ENCODE data around the gene SOX13. TPM values are rescaled to one million over a fixed set of nuclear protein-coding genes. Genes with fewer than 3 reads are reported as not detected.

The SOX13 gene
- total RNA-seq, 4 donors from 2014 or later: 13.3 to 25.6 (median 21.7) TPM

GRCh38 chr1:204084247-204084772, 11.4 kb downstream of the SOX13 start:
- no peaks in the 10 kb centered on the region for H3K36me3 ChIP-seq
- peaks cover 64 to 96% (median 89%) of the 10 kb centered on the region in 4 donors for H3K4me1 ChIP-seq
- H3K27me3 ChIP-seq: peaks cover 0 to 12% (median 0%) of the 10 kb centered on the region in 4 donors
- H3K4me3 ChIP-seq: no peak overlapping the region
- no peak for TF ChIP-seq POLR2AphosphoS5 (IDR thresholded peaks at IDR 0.05)
- no peak for TF ChIP-seq EP300 (IDR thresholded peaks at IDR 0.05)
- TF ChIP-seq POLR2A (IDR thresholded peaks at IDR 0.05; ENCODE audit: low read depth): no peak
- no peak for TF ChIP-seq CTCF (IDR thresholded peaks at IDR 0.05)
- WGBS: 62% methylated on average over 4 of the region's 4 CpGs
- peak overlapping the region; percentile 35 to 75 (median 52) for H3K27ac ChIP-seq (replicated peaks in 1 of 4)
- intact Hi-C loops (cut with DNase I): no loop called here
- DNase-seq (ENCODE audit: extremely low spot score): no peak
- H3K9me3 ChIP-seq: no peaks in the 10 kb centered on the region

DNA sequence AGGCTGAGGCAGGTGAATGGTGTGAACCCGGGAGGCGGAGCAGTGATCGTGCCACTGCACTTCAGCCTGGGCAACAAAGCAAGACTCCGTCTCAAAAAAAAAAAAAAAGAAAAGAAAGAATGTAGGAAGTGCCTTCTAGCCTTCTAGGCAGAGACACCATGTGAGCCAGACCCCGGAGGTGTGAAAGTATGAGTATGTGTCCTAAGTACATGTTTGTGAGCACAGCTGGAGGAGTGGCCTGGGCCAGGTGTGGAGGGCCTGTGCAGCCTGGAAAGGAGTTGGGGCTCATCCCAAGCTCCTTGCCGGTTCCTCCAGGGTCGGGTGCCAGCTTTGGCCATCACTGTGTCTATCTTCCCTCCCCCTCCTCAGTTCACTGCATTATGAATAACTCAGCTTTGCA, 13.0 kb downstream of the SOX13 start:
- H3K9me3 ChIP-seq: no peaks in the 10 kb centered on the region
- no peak for DNase-seq (ENCODE audit: extremely low spot score)
- TF ChIP-seq CTCF (IDR thresholded peaks at IDR 0.05) (no peak), POLR2A (IDR thresholded peaks at IDR 0.05; ENCODE audit: low read depth) (no peak), POLR2AphosphoS5 (IDR thresholded peaks at IDR 0.05) (no peak), EP300 (IDR thresholded peaks at IDR 0.05) (no peak)
- WGBS: 86% methylated on average over 7 of the region's 7 CpGs
- no peak overlapping the region for H3K4me3 ChIP-seq
- peaks cover 0 to 3% (median 0%) of the 10 kb centered on the region in 4 donors for H3K27me3 ChIP-seq
- intact Hi-C loops (cut with DNase I): no loop called here
- peak overlapping the region in 3 of 4 donors; percentile 10 to 80 (median 11) for H3K27ac ChIP-seq (replicated peaks in 1 of 4)
- peaks cover 58 to 93% (median 86%) of the 10 kb centered on the region in 4 donors for H3K4me1 ChIP-seq
- no peaks in the 10 kb centered on the region for H3K36me3 ChIP-seq

DNA sequence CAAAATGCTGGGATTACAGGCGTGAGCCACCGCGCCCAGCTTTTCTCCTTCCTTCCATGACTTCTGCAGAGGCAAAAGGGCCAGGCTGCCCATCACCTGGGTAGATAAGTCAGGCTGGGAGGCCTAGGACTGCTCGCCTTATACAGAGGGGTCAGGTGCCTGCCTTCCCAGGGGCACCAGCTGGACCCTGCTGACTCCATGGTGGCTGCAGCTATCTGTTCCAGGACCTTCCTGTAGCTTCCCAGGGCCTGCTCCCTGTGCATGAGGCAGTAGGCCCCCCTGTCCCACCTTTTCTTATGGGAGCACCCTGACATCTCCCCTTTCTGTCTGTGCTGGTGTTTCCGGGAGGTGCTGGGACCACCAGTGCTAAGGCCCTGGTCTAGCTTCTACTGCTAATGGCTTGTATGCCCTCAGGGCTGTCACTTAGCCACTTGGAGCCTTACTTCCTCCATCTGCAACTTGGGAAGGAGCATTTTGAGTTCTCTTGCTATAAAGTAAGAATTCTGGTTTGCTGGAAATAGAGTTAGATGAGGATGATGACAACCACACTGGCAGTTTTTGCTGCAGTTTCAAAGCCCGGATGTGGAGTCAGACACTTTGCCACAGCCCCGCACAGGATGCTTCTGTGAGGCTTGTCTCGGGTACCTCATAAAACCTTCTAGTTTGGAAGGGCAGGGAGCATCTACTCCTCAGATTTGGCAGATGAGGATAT, 14.4 kb downstream of the SOX13 start:
- H3K9me3 ChIP-seq: no peaks in the 10 kb centered on the region
- no peak for DNase-seq (ENCODE audit: extremely low spot score)
- H3K4me3 ChIP-seq: peak overlapping the region in 1 of 4 donors; percentile 17
- peaks cover 51 to 95% (median 86%) of the 10 kb centered on the region in 4 donors for H3K4me1 ChIP-seq
- no peak for TF ChIP-seq POLR2AphosphoS5 (IDR thresholded peaks at IDR 0.05)
- no peak for TF ChIP-seq CTCF (IDR thresholded peaks at IDR 0.05)
- no peak for TF ChIP-seq EP300 (IDR thresholded peaks at IDR 0.05)
- TF ChIP-seq POLR2A (IDR thresholded peaks at IDR 0.05; ENCODE audit: low read depth): no peak
- peak overlapping the region; percentile 76 to 80 (median 76) for H3K27ac ChIP-seq (replicated peaks in 1 of 4)
- no peaks in the 10 kb centered on the region for H3K27me3 ChIP-seq
- H3K36me3 ChIP-seq: no peaks in the 10 kb centered on the region
- intact Hi-C loops (cut with DNase I): no loop called here
- WGBS: 76% methylated on average over 7 of the region's 8 CpGs

DNA sequence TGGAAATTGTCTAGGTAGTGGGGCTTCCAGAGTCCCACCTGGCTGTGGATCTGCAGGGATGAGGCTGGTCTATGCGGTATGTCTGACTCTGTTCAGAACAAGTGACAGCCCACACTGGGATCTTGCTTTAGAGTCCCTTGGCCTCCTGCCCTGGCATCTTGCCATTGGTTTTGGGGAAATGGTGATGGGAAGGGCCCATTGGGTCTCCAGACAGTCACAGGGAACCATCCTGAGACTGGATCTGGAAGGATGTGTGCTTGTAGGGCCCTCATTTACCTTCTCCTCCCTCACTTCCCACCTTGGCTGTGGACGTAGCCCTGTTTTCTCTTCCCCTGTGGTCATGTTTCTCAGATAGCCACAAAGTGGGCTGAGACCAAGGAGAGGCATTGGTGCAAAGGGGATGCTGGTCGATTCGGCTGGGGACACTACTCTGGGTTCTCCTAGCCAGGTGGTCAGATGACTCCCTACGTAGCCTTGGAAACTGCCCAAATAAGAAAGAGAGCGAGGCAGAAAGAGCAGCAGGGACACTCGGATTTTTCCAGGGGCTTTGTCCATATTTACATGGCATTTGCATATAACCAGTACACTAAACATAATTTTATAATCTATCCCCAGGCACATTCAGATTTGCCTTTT, 15.1 kb downstream of the SOX13 start:
- Histone ChIP-seq H3K27ac (replicated peaks in 1 of 4) (peak overlapping the region; percentile 76 to 80 (median 76)), H3K4me1 (peaks cover 47 to 95% (median 87%) of the 10 kb centered on the region in 4 donors), H3K36me3 (no peaks in the 10 kb centered on the region), H3K4me3 (peak overlapping the region in 3 of 4 donors; percentile 16 to 27 (median 17)), H3K27me3 (no peaks in the 10 kb centered on the region), H3K9me3 (no peaks in the 10 kb centered on the region)
- intact Hi-C loops (cut with DNase I): no loop called here
- TF ChIP-seq CTCF (IDR thresholded peaks at IDR 0.05) (no peak), EP300 (IDR thresholded peaks at IDR 0.05) (no peak), POLR2AphosphoS5 (IDR thresholded peaks at IDR 0.05) (no peak), POLR2A (IDR thresholded peaks at IDR 0.05; ENCODE audit: low read depth) (no peak)
- 71% methylated on average over 7 of the region's 7 CpGs for WGBS
- no peak for DNase-seq (ENCODE audit: extremely low spot score)

Data from esophagus muscularis mucosa (tissue), 4 donors.